HEK293 (cell line): ENCODE data around the gene GNAI2.
A peak's percentile ranks its signal among the peaks of the same experiment; 100 is the strongest.

Source experiments
- BCL11A ChIP-seq: fragments of 450-650 bp; formaldehyde crosslinking; IDR thresholded peaks from 2 replicates; pipeline ENCODE4 v1.5.1; 2016; ENCODE audit warnings: low read depth, missing biosample characterization, missing genetic modification characterization
- BCL11B ChIP-seq: fragments of 450-650 bp; formaldehyde crosslinking; IDR thresholded peaks from 2 replicates; pipeline ENCODE4 v1.5.1; 2016; ENCODE audit warnings: low read depth, missing biosample characterization, missing genetic modification characterization
- GLI4 ChIP-seq: fragments of 450-650 bp; formaldehyde crosslinking; IDR thresholded peaks from 2 replicates; pipeline ENCODE4 v1.5.1; 2016; ENCODE audit warnings: missing biosample characterization, missing genetic modification characterization
- GLIS2 ChIP-seq: fragments of 450-650 bp; formaldehyde crosslinking; IDR thresholded peaks from 2 replicates; pipeline ENCODE4 v1.5.1; 2016; ENCODE audit warnings: missing biosample characterization, missing genetic modification characterization
- KLF9 ChIP-seq: fragments of 450-650 bp; formaldehyde crosslinking; IDR thresholded peaks from 2 replicates; pipeline ENCODE4 v1.5.1; 2016; ENCODE audit warnings: missing biosample characterization, missing genetic modification characterization, low read depth
- MYNN ChIP-seq: fragments of 450-650 bp; formaldehyde crosslinking; IDR thresholded peaks from 2 replicates; pipeline ENCODE4 v1.5.1; 2016; ENCODE audit warnings: missing biosample characterization, missing genetic modification characterization, borderline replicate concordance
- OSR2 ChIP-seq: fragments of 450-650 bp; formaldehyde crosslinking; IDR thresholded peaks from 2 replicates; pipeline ENCODE4 v1.5.1; 2016; ENCODE audit warnings: missing biosample characterization, missing genetic modification characterization
- SALL2 ChIP-seq: fragments of 450-650 bp; formaldehyde crosslinking; IDR thresholded peaks from 2 replicates; pipeline ENCODE4 v1.5.0; 2017; ENCODE audit warnings: missing biosample characterization, mild to moderate bottlenecking, missing genetic modification characterization, borderline replicate concordance
- SETDB1 ChIP-seq: IDR thresholded peaks from one replicate; pipeline ENCODE4 v1.6.1; 2017; ENCODE audit warnings: mild to moderate bottlenecking, low read length, moderate library complexity, mixed read lengths; ENCODE audit not compliant: insufficient read length
- ZBTB17 ChIP-seq: fragments of 450-650 bp; formaldehyde crosslinking; IDR thresholded peaks from 2 replicates; pipeline ENCODE4 v1.5.1; 2016; ENCODE audit warnings: missing biosample characterization, missing genetic modification characterization
- ZNF112 ChIP-seq: fragments of 450-650 bp; formaldehyde crosslinking; IDR thresholded peaks from 2 replicates; pipeline ENCODE4 v1.5.0; 2017; ENCODE audit warnings: missing biosample characterization, missing genetic modification characterization
- ZNF16 ChIP-seq: fragments of 450-650 bp; formaldehyde crosslinking; IDR thresholded peaks from 2 replicates; pipeline ENCODE4 v1.5.1; 2016; ENCODE audit warnings: low read depth, missing biosample characterization, missing genetic modification characterization
- ZNF175 ChIP-seq: fragments of 450-650 bp; formaldehyde crosslinking; IDR thresholded peaks from 2 replicates; pipeline ENCODE4 v1.5.1; 2016; ENCODE audit warnings: missing biosample characterization, missing genetic modification characterization
- ZNF341 ChIP-seq: fragments of 450-650 bp; formaldehyde crosslinking; IDR thresholded peaks from 2 replicates; pipeline ENCODE4; 2016; ENCODE audit warnings: low read depth, missing biosample characterization, missing genetic modification characterization
- ZNF510 ChIP-seq: fragments of 450-650 bp; formaldehyde crosslinking; IDR thresholded peaks from 2 replicates; pipeline ENCODE4 v1.5.1; 2018; ENCODE audit warnings: mild to moderate bottlenecking, missing genetic modification characterization, missing biosample characterization; ENCODE audit not compliant: insufficient replicate concordance
- ZNF558 ChIP-seq: fragments of 450-650 bp; formaldehyde crosslinking; IDR thresholded peaks from 2 replicates; pipeline ENCODE4 v1.5.1; 2016; ENCODE audit warnings: missing biosample characterization, missing genetic modification characterization
- ZNF654 ChIP-seq: fragments of 450-650 bp; formaldehyde crosslinking; IDR thresholded peaks from 2 replicates; pipeline ENCODE4 v1.5.1; 2016; ENCODE audit warnings: low read depth, missing biosample characterization, missing genetic modification characterization
- ZNF776 ChIP-seq: fragments of 450-650 bp; formaldehyde crosslinking; IDR thresholded peaks from 2 replicates; pipeline ENCODE4 v1.5.0; 2017; ENCODE audit warnings: missing biosample characterization, missing genetic modification characterization, borderline replicate concordance
- ZNF843 ChIP-seq: fragments of 450-650 bp; formaldehyde crosslinking; IDR thresholded peaks from 2 replicates; pipeline ENCODE4 v1.5.1; 2016; ENCODE audit warnings: missing biosample characterization, missing genetic modification characterization
- TF ChIP-seq, protein P1 (sequence below): fragments of 450-650 bp; formaldehyde crosslinking; IDR thresholded peaks from 2 replicates; pipeline ENCODE4 v1.5.1; 2016; ENCODE audit warnings: missing biosample characterization, missing genetic modification characterization
- TF ChIP-seq, protein P2 (sequence below): fragments of 450-650 bp; formaldehyde crosslinking; IDR thresholded peaks from 2 replicates; pipeline ENCODE4 v1.5.1; 2016; ENCODE audit warnings: missing biosample characterization, missing genetic modification characterization
- TF ChIP-seq, protein P3 (sequence below): fragments of 450-650 bp; IDR thresholded peaks from 2 replicates; pipeline ENCODE4 v1.5.1; 2018; ENCODE audit warnings: missing biosample characterization, missing genetic modification characterization
- TF ChIP-seq, protein P4 (sequence below): fragments of 450-650 bp; formaldehyde crosslinking; IDR thresholded peaks from 2 replicates; pipeline ENCODE4 v1.5.1; 2016; ENCODE audit warnings: missing biosample characterization, missing genetic modification characterization
- TF ChIP-seq, protein P5 (sequence below): fragments of 450-650 bp; formaldehyde crosslinking; IDR thresholded peaks from 2 replicates; pipeline ENCODE4 v1.5.1; 2016; ENCODE audit warnings: missing biosample characterization, missing genetic modification characterization, borderline replicate concordance
- TF ChIP-seq, protein P6 (sequence below): fragments of 450-650 bp; formaldehyde crosslinking; IDR thresholded peaks from 2 replicates; pipeline ENCODE4 v1.5.1; 2016; ENCODE audit warnings: missing biosample characterization, missing genetic modification characterization
- TF ChIP-seq, protein P7 (sequence below): fragments of 450-650 bp; formaldehyde crosslinking; IDR thresholded peaks from 2 replicates; pipeline ENCODE4 v1.5.1; 2016; ENCODE audit warnings: missing biosample characterization, missing genetic modification characterization

The GNAI2 gene

DNA sequence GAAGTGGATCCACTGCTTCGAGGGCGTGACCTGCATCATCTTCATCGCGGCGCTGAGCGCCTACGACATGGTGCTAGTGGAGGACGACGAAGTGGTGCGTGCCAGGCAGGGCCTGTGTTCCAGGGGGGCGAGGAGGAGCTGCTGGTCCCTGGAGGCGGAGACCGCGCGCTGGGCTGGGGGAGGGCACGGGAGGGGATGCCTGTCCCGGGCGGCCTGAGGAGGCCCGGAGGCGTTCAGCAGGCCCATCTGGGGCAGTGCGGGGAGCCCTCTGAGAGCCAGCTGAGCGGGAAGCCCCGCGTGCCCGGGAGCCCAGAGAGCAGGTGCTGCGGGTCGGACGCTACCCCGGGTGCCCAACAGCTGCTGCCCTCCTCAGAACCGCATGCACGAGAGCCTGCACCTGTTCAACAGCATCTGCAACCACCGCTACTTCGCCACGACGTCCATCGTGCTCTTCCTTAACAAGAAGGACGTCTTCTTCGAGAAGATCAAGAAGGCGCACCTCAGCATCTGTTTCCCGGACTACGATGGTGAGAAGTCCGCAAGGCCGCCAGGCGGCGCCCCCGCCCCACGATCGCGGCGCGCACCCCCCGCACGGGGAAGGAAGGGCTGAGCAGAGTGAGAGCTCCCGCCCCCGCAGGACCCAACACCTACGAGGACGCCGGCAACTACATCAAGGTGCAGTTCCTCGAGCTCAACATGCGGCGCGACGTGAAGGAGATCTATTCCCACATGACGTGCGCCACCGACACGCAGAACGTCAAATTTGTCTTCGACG lies 41.7 kb upstream of the GNAI2 start (continued):
- peak; percentile 31; the same call in 1 of the 2 replicates for TF ChIP-seq BCL11A (tag by site-specific recombination)
- TF ChIP-seq ZNF112 (tag by site-specific recombination): no peak
- no peak for TF ChIP-seq BCL11B (tag by site-specific recombination)
- no peak for TF ChIP-seq ZNF16 (tag by site-specific recombination)
- no peak for TF ChIP-seq ZNF341 (tag by site-specific recombination)
- TF ChIP-seq, protein P1, sequence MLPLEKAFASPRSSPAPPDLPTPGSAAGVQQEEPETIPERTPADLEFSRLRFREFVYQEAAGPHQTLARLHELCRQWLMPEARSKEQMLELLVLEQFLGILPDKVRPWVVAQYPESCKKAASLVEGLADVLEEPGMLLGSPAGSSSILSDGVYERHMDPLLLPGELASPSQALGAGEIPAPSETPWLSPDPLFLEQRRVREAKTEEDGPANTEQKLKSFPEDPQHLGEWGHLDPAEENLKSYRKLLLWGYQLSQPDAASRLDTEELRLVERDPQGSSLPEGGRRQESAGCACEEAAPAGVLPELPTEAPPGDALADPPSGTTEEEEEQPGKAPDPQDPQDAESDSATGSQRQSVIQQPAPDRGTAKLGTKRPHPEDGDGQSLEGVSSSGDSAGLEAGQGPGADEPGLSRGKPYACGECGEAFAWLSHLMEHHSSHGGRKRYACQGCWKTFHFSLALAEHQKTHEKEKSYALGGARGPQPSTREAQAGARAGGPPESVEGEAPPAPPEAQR (tag by site-specific recombination): no peak
- no peak for TF ChIP-seq GLI4 (tag by site-specific recombination)
- TF ChIP-seq, protein P2, sequence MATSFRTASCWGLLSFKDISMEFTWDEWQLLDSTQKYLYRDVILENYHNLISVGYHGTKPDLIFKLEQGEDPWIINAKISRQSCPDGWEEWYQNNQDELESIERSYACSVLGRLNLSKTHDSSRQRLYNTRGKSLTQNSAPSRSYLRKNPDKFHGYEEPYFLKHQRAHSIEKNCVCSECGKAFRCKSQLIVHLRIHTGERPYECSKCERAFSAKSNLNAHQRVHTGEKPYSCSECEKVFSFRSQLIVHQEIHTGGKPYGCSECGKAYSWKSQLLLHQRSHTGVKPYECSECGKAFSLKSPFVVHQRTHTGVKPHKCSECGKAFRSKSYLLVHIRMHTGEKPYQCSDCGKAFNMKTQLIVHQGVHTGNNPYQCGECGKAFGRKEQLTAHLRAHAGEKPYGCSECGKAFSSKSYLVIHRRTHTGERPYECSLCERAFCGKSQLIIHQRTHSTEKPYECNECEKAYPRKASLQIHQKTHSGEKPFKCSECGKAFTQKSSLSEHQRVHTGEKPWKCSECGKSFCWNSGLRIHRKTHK (tag by site-specific recombination): no peak
- TF ChIP-seq OSR2 (tag by site-specific recombination): no peak
- peak; percentile 69 for TF ChIP-seq GLIS2
- TF ChIP-seq, protein P3, sequence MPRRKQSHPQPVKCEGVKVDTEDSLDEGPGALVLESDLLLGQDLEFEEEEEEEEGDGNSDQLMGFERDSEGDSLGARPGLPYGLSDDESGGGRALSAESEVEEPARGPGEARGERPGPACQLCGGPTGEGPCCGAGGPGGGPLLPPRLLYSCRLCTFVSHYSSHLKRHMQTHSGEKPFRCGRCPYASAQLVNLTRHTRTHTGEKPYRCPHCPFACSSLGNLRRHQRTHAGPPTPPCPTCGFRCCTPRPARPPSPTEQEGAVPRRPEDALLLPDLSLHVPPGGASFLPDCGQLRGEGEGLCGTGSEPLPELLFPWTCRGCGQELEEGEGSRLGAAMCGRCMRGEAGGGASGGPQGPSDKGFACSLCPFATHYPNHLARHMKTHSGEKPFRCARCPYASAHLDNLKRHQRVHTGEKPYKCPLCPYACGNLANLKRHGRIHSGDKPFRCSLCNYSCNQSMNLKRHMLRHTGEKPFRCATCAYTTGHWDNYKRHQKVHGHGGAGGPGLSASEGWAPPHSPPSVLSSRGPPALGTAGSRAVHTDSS (tag by site-specific recombination): no peak
- TF ChIP-seq, protein P4, sequence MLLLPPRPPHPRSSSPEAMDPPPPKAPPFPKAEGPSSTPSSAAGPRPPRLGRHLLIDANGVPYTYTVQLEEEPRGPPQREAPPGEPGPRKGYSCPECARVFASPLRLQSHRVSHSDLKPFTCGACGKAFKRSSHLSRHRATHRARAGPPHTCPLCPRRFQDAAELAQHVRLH (tag by site-specific recombination): no peak
- TF ChIP-seq, protein P5, sequence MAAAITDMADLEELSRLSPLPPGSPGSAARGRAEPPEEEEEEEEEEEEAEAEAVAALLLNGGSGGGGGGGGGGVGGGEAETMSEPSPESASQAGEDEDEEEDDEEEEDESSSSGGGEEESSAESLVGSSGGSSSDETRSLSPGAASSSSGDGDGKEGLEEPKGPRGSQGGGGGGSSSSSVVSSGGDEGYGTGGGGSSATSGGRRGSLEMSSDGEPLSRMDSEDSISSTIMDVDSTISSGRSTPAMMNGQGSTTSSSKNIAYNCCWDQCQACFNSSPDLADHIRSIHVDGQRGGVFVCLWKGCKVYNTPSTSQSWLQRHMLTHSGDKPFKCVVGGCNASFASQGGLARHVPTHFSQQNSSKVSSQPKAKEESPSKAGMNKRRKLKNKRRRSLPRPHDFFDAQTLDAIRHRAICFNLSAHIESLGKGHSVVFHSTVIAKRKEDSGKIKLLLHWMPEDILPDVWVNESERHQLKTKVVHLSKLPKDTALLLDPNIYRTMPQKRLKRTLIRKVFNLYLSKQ (tag by site-specific recombination): no peak
- no peak for TF ChIP-seq MYNN (tag by site-specific recombination)
- no peak for TF ChIP-seq ZNF510 (tag by site-specific recombination)
- TF ChIP-seq ZBTB17 (tag by site-specific recombination): peak; percentile 43; the same call in 1 of the 2 replicates
- TF ChIP-seq, protein P6, sequence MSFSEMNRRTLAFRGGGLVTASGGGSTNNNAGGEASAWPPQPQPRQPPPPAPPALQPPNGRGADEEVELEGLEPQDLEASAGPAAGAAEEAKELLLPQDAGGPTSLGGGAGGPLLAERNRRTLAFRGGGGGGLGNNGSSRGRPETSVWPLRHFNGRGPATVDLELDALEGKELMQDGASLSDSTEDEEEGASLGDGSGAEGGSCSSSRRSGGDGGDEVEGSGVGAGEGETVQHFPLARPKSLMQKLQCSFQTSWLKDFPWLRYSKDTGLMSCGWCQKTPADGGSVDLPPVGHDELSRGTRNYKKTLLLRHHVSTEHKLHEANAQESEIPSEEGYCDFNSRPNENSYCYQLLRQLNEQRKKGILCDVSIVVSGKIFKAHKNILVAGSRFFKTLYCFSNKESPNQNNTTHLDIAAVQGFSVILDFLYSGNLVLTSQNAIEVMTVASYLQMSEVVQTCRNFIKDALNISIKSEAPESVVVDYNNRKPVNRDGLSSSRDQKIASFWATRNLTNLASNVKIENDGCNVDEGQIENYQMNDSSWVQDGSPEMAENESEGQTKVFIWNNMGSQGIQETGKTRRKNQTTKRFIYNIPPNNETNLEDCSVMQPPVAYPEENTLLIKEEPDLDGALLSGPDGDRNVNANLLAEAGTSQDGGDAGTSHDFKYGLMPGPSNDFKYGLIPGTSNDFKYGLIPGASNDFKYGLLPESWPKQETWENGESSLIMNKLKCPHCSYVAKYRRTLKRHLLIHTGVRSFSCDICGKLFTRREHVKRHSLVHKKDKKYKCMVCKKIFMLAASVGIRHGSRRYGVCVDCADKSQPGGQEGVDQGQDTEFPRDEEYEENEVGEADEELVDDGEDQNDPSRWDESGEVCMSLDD (tag by site-specific recombination): peak; percentile 63
- TF ChIP-seq ZNF843: 0 out of 2 replicates have a peak, but pooled peaks have one; percentile 11
- TF ChIP-seq KLF9 (tag by site-specific recombination): peak; percentile 45; the same call in 1 of the 2 replicates
- TF ChIP-seq ZNF175 (tag by site-specific recombination): no peak
- no peak for TF ChIP-seq SETDB1
- TF ChIP-seq ZNF654 (tag by site-specific recombination): peak; percentile 56
- TF ChIP-seq, protein P7, sequence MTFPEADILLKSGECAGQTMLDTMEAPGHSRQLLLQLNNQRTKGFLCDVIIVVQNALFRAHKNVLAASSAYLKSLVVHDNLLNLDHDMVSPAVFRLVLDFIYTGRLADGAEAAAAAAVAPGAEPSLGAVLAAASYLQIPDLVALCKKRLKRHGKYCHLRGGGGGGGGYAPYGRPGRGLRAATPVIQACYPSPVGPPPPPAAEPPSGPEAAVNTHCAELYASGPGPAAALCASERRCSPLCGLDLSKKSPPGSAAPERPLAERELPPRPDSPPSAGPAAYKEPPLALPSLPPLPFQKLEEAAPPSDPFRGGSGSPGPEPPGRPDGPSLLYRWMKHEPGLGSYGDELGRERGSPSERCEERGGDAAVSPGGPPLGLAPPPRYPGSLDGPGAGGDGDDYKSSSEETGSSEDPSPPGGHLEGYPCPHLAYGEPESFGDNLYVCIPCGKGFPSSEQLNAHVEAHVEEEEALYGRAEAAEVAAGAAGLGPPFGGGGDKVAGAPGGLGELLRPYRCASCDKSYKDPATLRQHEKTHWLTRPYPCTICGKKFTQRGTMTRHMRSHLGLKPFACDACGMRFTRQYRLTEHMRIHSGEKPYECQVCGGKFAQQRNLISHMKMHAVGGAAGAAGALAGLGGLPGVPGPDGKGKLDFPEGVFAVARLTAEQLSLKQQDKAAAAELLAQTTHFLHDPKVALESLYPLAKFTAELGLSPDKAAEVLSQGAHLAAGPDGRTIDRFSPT (tag by site-specific recombination): no peak
- no peak for TF ChIP-seq ZNF558
- TF ChIP-seq SALL2: no peak
- no peak for TF ChIP-seq ZNF776
